ENCODE data around the gene PIEZO2. TPM values are rescaled to one million over a fixed set of nuclear protein-coding genes. Genes with fewer than 3 reads are reported as not detected.
"Not testable (repeated sequence)": the region's sequence is repeated elsewhere in the genome, so short reads cannot be mapped to it uniquely, and the experiment has no call there.

PIEZO2 gene
- total RNA-seq, result 10 to 100 TPM in 2 of 8 experiments, 1 to 10 TPM in 6; 1.9 to 73.5 (median 2.8) TPM

GRCh38 chr18:11149441-11150270, at the start of gene PIEZO2:
Gene PIEZO2 (minus strand): TSS chr18:11149569. CDS start chr18:11148588, 981 bp downstream.
- WGBS, 10 experiments, result 0 to 33% (median 8%) methylated on average over 2 to 21 of the region's 62 CpGs; no CpG with 5 or more reads in 3 of the 10 experiments
- Histone ChIP-seq H3K4me1 (replicated peaks in 1 of 2) (peaks cover 0 to 12% of the 10 kb centered on the region in 2 donors), H3K4me3 (peak within 1 kb of the TSS; percentile 35 to 42 (median 39)), H3K27ac (no peak within 1 kb of the TSS)
- in situ Hi-C loops (cut with MboI; ENCODE audit: low pct_unique_long_range_greater_than_20kb in 2 of 9, low sequenced_read_pairs in 9 of 9, unreplicated experiment in 9 of 9), result loop anchor here in 6 of 9 experiments (10.0 to 25.0 kb wide), 3 partner anchors 287 to 587 kb away; no protein-coding TSS in a partner anchor
- peak; percentile 93 to 97 (median 96) for ATAC-seq (replicated peaks in 6 of 8)

GRCh38 chr18:11183637-11184036, 34.3 kb upstream of the PIEZO2 start:
- 67 to 100% (median 90%) methylated on average over 1 to 2 of the region's 2 CpGs; no CpG with 5 or more reads in 1 of the 10 experiments for whole genome bisulfite sequencing, 10 experiments

GRCh38 chr18:11181629-11182028, 32.3 kb upstream of the PIEZO2 start:
- H3K27ac ChIP-seq; H3K4me3 ChIP-seq; ATAC-seq (replicated peaks in 6 of 8); in situ Hi-C loops (cut with MboI; ENCODE audit: low pct_unique_long_range_greater_than_20kb in 2 of 9, low sequenced_read_pairs in 9 of 9, unreplicated experiment in 9 of 9); H3K4me1 ChIP-seq (replicated peaks in 1 of 2): not testable (repeated sequence)
- 60 to 63% methylated on average over 1 of the region's 1 CpG; no CpG with 5 or more reads in 8 of the 10 experiments for WGBS, 10 experiments

More at GRCh38 chr18:11183637-11184036, 34.3 kb upstream of the PIEZO2 start:
- Histone ChIP-seq H3K27ac (no peak overlapping the region), H3K4me3 (no peak overlapping the region), H3K4me1 (replicated peaks in 1 of 2) (no peaks in the 10 kb centered on the region)
- peak in 4 of 8 experiments; percentile 15 to 79 (median 39) for ATAC-seq (replicated peaks in 6 of 8)
- in situ Hi-C loops (cut with MboI; ENCODE audit: low pct_unique_long_range_greater_than_20kb in 2 of 9, low sequenced_read_pairs in 9 of 9, unreplicated experiment in 9 of 9), result no loop called here

- Histone ChIP-seq H3K4me1 (replicated peaks in 1 of 2) (no peaks in the 10 kb centered on the region), H3K4me3 (no peak overlapping the region), H3K27ac (no peak overlapping the region)
- no peak for ATAC-seq (replicated peaks in 6 of 8)
- 52 to 92% (median 72%) methylated on average over 1 to 6 of the region's 6 CpGs; no CpG with 5 or more reads in 1 of the 10 experiments for WGBS, 10 experiments
- in situ Hi-C loops (cut with MboI; ENCODE audit: low pct_unique_long_range_greater_than_20kb in 2 of 9, low sequenced_read_pairs in 9 of 9, unreplicated experiment in 9 of 9), result no loop called here
Measured at GRCh38 chr18:11179959-11180519, 30.7 kb upstream of the PIEZO2 start.

GRCh38 chr18:11178951-11179549, 29.7 kb upstream of the PIEZO2 start:
- peak in 2 of 8 experiments; percentile 74 to 75 for ATAC-seq (replicated peaks in 6 of 8)
- 6 to 100% (median 90%) methylated on average over 2 to 7 of the region's 14 CpGs; no CpG with 5 or more reads in 3 of the 10 experiments for WGBS, 10 experiments
- in situ Hi-C loops (cut with MboI; ENCODE audit: low pct_unique_long_range_greater_than_20kb in 2 of 9, low sequenced_read_pairs in 9 of 9, unreplicated experiment in 9 of 9), result no loop called here
- Histone ChIP-seq H3K4me3 (no peak overlapping the region), H3K27ac (no peak overlapping the region), H3K4me1 (replicated peaks in 1 of 2) (no peaks in the 10 kb centered on the region)

GRCh38 chr18:11177382-11177781, 28.0 kb upstream of the PIEZO2 start:
- Histone ChIP-seq H3K27ac (no peak overlapping the region), H3K4me3 (no peak overlapping the region), H3K4me1 (replicated peaks in 1 of 2) (no peaks in the 10 kb centered on the region)
- ATAC-seq (replicated peaks in 6 of 8), result peak in 1 of 8 experiments; percentile 21
- 86 to 100% (median 94%) methylated on average over 1 to 3 of the region's 3 CpGs; no CpG with 5 or more reads in 7 of the 10 experiments for WGBS, 10 experiments
- in situ Hi-C loops (cut with MboI; ENCODE audit: low pct_unique_long_range_greater_than_20kb in 2 of 9, low sequenced_read_pairs in 9 of 9, unreplicated experiment in 9 of 9), result no loop called here

- no peaks in the 10 kb centered on the region for H3K4me1 ChIP-seq (replicated peaks in 1 of 2)
- 20 to 94% (median 87%) methylated on average over 1 to 3 of the region's 3 CpGs; no CpG with 5 or more reads in 3 of the 10 experiments for WGBS, 10 experiments
- in situ Hi-C loops (cut with MboI; ENCODE audit: low pct_unique_long_range_greater_than_20kb in 2 of 9, low sequenced_read_pairs in 9 of 9, unreplicated experiment in 9 of 9), result no loop called here
- no peak overlapping the region for H3K4me3 ChIP-seq
- peak in 2 of 8 experiments; percentile 27 to 50 for ATAC-seq (replicated peaks in 6 of 8)
- no peak overlapping the region for H3K27ac ChIP-seq
Measured at GRCh38 chr18:11176481-11176881, 27.1 kb upstream of the PIEZO2 start.

GRCh38 chr18:11175266-11175979, 26.1 kb upstream of the PIEZO2 start:
- 0 to 87% (median 66%) methylated on average over 2 to 5 of the region's 5 CpGs; no CpG with 5 or more reads in 1 of the 10 experiments for WGBS, 10 experiments
- Histone ChIP-seq H3K4me3 (no peak overlapping the region), H3K4me1 (replicated peaks in 1 of 2) (no peaks in the 10 kb centered on the region), H3K27ac (no peak overlapping the region)
- in situ Hi-C loops (cut with MboI; ENCODE audit: low pct_unique_long_range_greater_than_20kb in 2 of 9, low sequenced_read_pairs in 9 of 9, unreplicated experiment in 9 of 9), result no loop called here
- peak in 2 of 8 experiments; percentile 45 to 48 for ATAC-seq (replicated peaks in 6 of 8)

- in situ Hi-C loops (cut with MboI; ENCODE audit: low pct_unique_long_range_greater_than_20kb in 2 of 9, low sequenced_read_pairs in 9 of 9, unreplicated experiment in 9 of 9), result loop anchor here in 4 of 9 experiments (25.0 kb wide), 2 partner anchors 312 to 612 kb away; no protein-coding TSS in a partner anchor
- not testable (repeated sequence) for ATAC-seq (replicated peaks in 6 of 8); H3K27ac ChIP-seq; H3K4me1 ChIP-seq (replicated peaks in 1 of 2); H3K4me3 ChIP-seq
- 69 to 97% (median 87%) methylated on average over 2 to 11 of the region's 11 CpGs; no CpG with 5 or more reads in 2 of the 10 experiments for WGBS, 10 experiments
Measured at GRCh38 chr18:11174179-11174578, 24.8 kb upstream of the PIEZO2 start.

- WGBS, 10 experiments, result 50 to 100% (median 77%) methylated on average over 1 of the region's 1 CpG; no CpG with 5 or more reads in 2 of the 10 experiments
- in situ Hi-C loops (cut with MboI; ENCODE audit: low pct_unique_long_range_greater_than_20kb in 2 of 9, low sequenced_read_pairs in 9 of 9, unreplicated experiment in 9 of 9), result loop anchor here in 4 of 9 experiments (25.0 kb wide), 2 partner anchors 305 to 605 kb away; no protein-coding TSS in a partner anchor
- H3K27ac ChIP-seq, result no peak overlapping the region
- no peak overlapping the region for H3K4me3 ChIP-seq
- ATAC-seq (replicated peaks in 6 of 8), result no peak
- H3K4me1 ChIP-seq (replicated peaks in 1 of 2), result no peaks in the 10 kb centered on the region
Measured at GRCh38 chr18:11167778-11168177, 18.4 kb upstream of the PIEZO2 start.

- WGBS, 10 experiments, result 73 to 100% (median 94%) methylated on average over 1 to 6 of the region's 7 CpGs
- H3K4me1 ChIP-seq (replicated peaks in 1 of 2), result no peaks in the 10 kb centered on the region
- no peak overlapping the region for H3K27ac ChIP-seq
- in situ Hi-C loops (cut with MboI; ENCODE audit: low pct_unique_long_range_greater_than_20kb in 2 of 9, low sequenced_read_pairs in 9 of 9, unreplicated experiment in 9 of 9), result loop anchor here in 4 of 9 experiments (25.0 kb wide), 2 partner anchors 304 to 604 kb away; no protein-coding TSS in a partner anchor
- H3K4me3 ChIP-seq, result no peak overlapping the region
- ATAC-seq (replicated peaks in 6 of 8), result no peak
Measured at GRCh38 chr18:11165952-11166351, 16.6 kb upstream of the PIEZO2 start.

- Histone ChIP-seq H3K4me1 (replicated peaks in 1 of 2) (no peaks in the 10 kb centered on the region), H3K27ac (no peak overlapping the region), H3K4me3 (no peak overlapping the region)
- WGBS, 10 experiments, result 79 to 100% (median 94%) methylated on average over 1 to 3 of the region's 3 CpGs; no CpG with 5 or more reads in 4 of the 10 experiments
- in situ Hi-C loops (cut with MboI; ENCODE audit: low pct_unique_long_range_greater_than_20kb in 2 of 9, low sequenced_read_pairs in 9 of 9, unreplicated experiment in 9 of 9), result loop anchor here in 4 of 9 experiments (25.0 kb wide), 2 partner anchors 303 to 603 kb away; no protein-coding TSS in a partner anchor
- ATAC-seq (replicated peaks in 6 of 8), result no peak
Measured at GRCh38 chr18:11165138-11165537, 15.8 kb upstream of the PIEZO2 start.
